ENCODE results near the gene CELF2.
A peak's percentile ranks its signal among the peaks of the same experiment; 100 is the strongest.

The CELF2 gene

GRCh38 chr10:11326913-11327616 is 309.4 kb downstream of the CELF2 start:
- Histone ChIP-seq H3K27me3 (ENCODE audit: insufficient read depth, low read length) (no peaks in the 10 kb centered on the region), H3K9me3 (ENCODE audit: insufficient read depth, low read depth, low read length) (no peaks in the 10 kb centered on the region), H3K9ac (ENCODE audit: low read depth, low read length) (no peak overlapping the region), H3K4me3 (ENCODE audit: low read length) (no peak overlapping the region), H3K4me1 (ENCODE audit: insufficient read depth, low read length) (peaks cover 18% of the 10 kb centered on the region; the same call in 1 of the 2 replicates), H3K27ac (ENCODE audit: low read length) (no peak overlapping the region), H3K36me3 (ENCODE audit: insufficient read depth, low read depth, low read length) (no peaks in the 10 kb centered on the region)

GRCh38 chr10:11328264-11329061 is 310.8 kb downstream of the CELF2 start:
- Histone ChIP-seq H3K36me3 (ENCODE audit: insufficient read depth, low read depth, low read length) (no peaks in the 10 kb centered on the region), H3K27ac (ENCODE audit: low read length) (no peak overlapping the region), H3K4me1 (ENCODE audit: insufficient read depth, low read length) (peaks cover 18% of the 10 kb centered on the region; the same call in 1 of the 2 replicates), H3K9me3 (ENCODE audit: insufficient read depth, low read depth, low read length) (no peaks in the 10 kb centered on the region), H3K27me3 (ENCODE audit: insufficient read depth, low read length) (no peaks in the 10 kb centered on the region), H3K4me3 (ENCODE audit: low read length) (no peak overlapping the region), H3K9ac (ENCODE audit: low read depth, low read length) (no peak overlapping the region)

GRCh38 chr10:11329062-11329673 is 311.5 kb downstream of the CELF2 start:
- H3K9ac ChIP-seq (ENCODE audit: low read depth, low read length) = no peak overlapping the region
- no peaks in the 10 kb centered on the region for H3K27me3 ChIP-seq (ENCODE audit: insufficient read depth, low read length)
- H3K27ac ChIP-seq (ENCODE audit: low read length) = no peak overlapping the region
- H3K4me1 ChIP-seq (ENCODE audit: insufficient read depth, low read length) = peaks cover 18% of the 10 kb centered on the region; the same call in 1 of the 2 replicates
- H3K36me3 ChIP-seq (ENCODE audit: insufficient read depth, low read depth, low read length) = no peaks in the 10 kb centered on the region
- H3K4me3 ChIP-seq (ENCODE audit: low read length) = no peak overlapping the region
- no peaks in the 10 kb centered on the region for H3K9me3 ChIP-seq (ENCODE audit: insufficient read depth, low read depth, low read length)

- H3K9ac ChIP-seq (ENCODE audit: low read depth, low read length) = 0 out of 2 replicates have a peak overlapping the region, but pooled peaks have one; percentile 29
- no peaks in the 10 kb centered on the region for H3K9me3 ChIP-seq (ENCODE audit: insufficient read depth, low read depth, low read length)
- peaks cover 18% of the 10 kb centered on the region; the same call in 1 of the 2 replicates for H3K4me1 ChIP-seq (ENCODE audit: insufficient read depth, low read length)
- no peak overlapping the region for H3K27ac ChIP-seq (ENCODE audit: low read length)
- no peaks in the 10 kb centered on the region for H3K36me3 ChIP-seq (ENCODE audit: insufficient read depth, low read depth, low read length)
- no peaks in the 10 kb centered on the region for H3K27me3 ChIP-seq (ENCODE audit: insufficient read depth, low read length)
- peak overlapping the region; percentile 14; the same call in 1 of the 2 replicates for H3K4me3 ChIP-seq (ENCODE audit: low read length)
These were observed 312.8 kb downstream of the CELF2 start for GRCh38 chr10:11330383-11331045.

- Histone ChIP-seq H3K36me3 (ENCODE audit: insufficient read depth, low read depth, low read length) (no peaks in the 10 kb centered on the region), H3K4me3 (ENCODE audit: low read length) (no peak overlapping the region), H3K9ac (ENCODE audit: low read depth, low read length) (no peak overlapping the region), H3K27me3 (ENCODE audit: insufficient read depth, low read length) (no peaks in the 10 kb centered on the region), H3K4me1 (ENCODE audit: insufficient read depth, low read length) (peaks cover 18% of the 10 kb centered on the region; the same call in 1 of the 2 replicates), H3K27ac (ENCODE audit: low read length) (no peak overlapping the region), H3K9me3 (ENCODE audit: insufficient read depth, low read depth, low read length) (no peaks in the 10 kb centered on the region)
These were observed 313.4 kb downstream of the CELF2 start for GRCh38 chr10:11331046-11331577.

- no peak overlapping the region for H3K27ac ChIP-seq (ENCODE audit: low read length)
- H3K4me1 ChIP-seq (ENCODE audit: insufficient read depth, low read length) = peaks cover 18% of the 10 kb centered on the region; the same call in 1 of the 2 replicates
- H3K9me3 ChIP-seq (ENCODE audit: insufficient read depth, low read depth, low read length) = no peaks in the 10 kb centered on the region
- no peak overlapping the region for H3K4me3 ChIP-seq (ENCODE audit: low read length)
- no peaks in the 10 kb centered on the region for H3K36me3 ChIP-seq (ENCODE audit: insufficient read depth, low read depth, low read length)
- H3K9ac ChIP-seq (ENCODE audit: low read depth, low read length) = no peak overlapping the region
- no peaks in the 10 kb centered on the region for H3K27me3 ChIP-seq (ENCODE audit: insufficient read depth, low read length)
These were observed 314.1 kb downstream of the CELF2 start for GRCh38 chr10:11331726-11332125.

- Histone ChIP-seq H3K9ac (ENCODE audit: low read depth, low read length) (no peak overlapping the region), H3K27me3 (ENCODE audit: insufficient read depth, low read length) (no peaks in the 10 kb centered on the region), H3K9me3 (ENCODE audit: insufficient read depth, low read depth, low read length) (no peaks in the 10 kb centered on the region), H3K4me3 (ENCODE audit: low read length) (no peak overlapping the region), H3K27ac (ENCODE audit: low read length) (no peak overlapping the region), H3K4me1 (ENCODE audit: insufficient read depth, low read length) (peaks cover 26% of the 10 kb centered on the region; the same call in 1 of the 2 replicates), H3K36me3 (ENCODE audit: insufficient read depth, low read depth, low read length) (no peaks in the 10 kb centered on the region)
These were observed 315.2 kb downstream of the CELF2 start for GRCh38 chr10:11332846-11333245.

GRCh38 chr10:11334436-11334835 is 316.8 kb downstream of the CELF2 start:
- no peak overlapping the region for H3K4me3 ChIP-seq (ENCODE audit: low read length)

GRCh38 chr10:11335167-11335652 is 317.5 kb downstream of the CELF2 start:
- H3K9ac ChIP-seq (ENCODE audit: low read depth, low read length) = no peak overlapping the region
- H3K36me3 ChIP-seq (ENCODE audit: insufficient read depth, low read depth, low read length) = no peaks in the 10 kb centered on the region
- peaks cover 15% of the 10 kb centered on the region; the same call in 1 of the 2 replicates for H3K4me1 ChIP-seq (ENCODE audit: insufficient read depth, low read length)
- H3K27ac ChIP-seq (ENCODE audit: low read length) = no peak overlapping the region
- H3K4me3 ChIP-seq (ENCODE audit: low read length) = no peak overlapping the region
- no peaks in the 10 kb centered on the region for H3K9me3 ChIP-seq (ENCODE audit: insufficient read depth, low read depth, low read length)
- no peaks in the 10 kb centered on the region for H3K27me3 ChIP-seq (ENCODE audit: insufficient read depth, low read length)

More at GRCh38 chr10:11334436-11334835, 316.8 kb downstream of the CELF2 start:
- peaks cover 20% of the 10 kb centered on the region; the same call in 1 of the 2 replicates for H3K4me1 ChIP-seq (ENCODE audit: insufficient read depth, low read length)
- no peaks in the 10 kb centered on the region for H3K9me3 ChIP-seq (ENCODE audit: insufficient read depth, low read depth, low read length)
- H3K27ac ChIP-seq (ENCODE audit: low read length) = no peak overlapping the region
- H3K9ac ChIP-seq (ENCODE audit: low read depth, low read length) = no peak overlapping the region
- no peaks in the 10 kb centered on the region for H3K27me3 ChIP-seq (ENCODE audit: insufficient read depth, low read length)
- H3K36me3 ChIP-seq (ENCODE audit: insufficient read depth, low read depth, low read length) = no peaks in the 10 kb centered on the region

- Histone ChIP-seq H3K27me3 (ENCODE audit: insufficient read depth, low read length) (no peaks in the 10 kb centered on the region), H3K4me3 (ENCODE audit: low read length) (no peak overlapping the region), H3K36me3 (ENCODE audit: insufficient read depth, low read depth, low read length) (no peaks in the 10 kb centered on the region), H3K9me3 (ENCODE audit: insufficient read depth, low read depth, low read length) (no peaks in the 10 kb centered on the region), H3K4me1 (ENCODE audit: insufficient read depth, low read length) (peaks cover 10% of the 10 kb centered on the region; the same call in 1 of the 2 replicates), H3K9ac (ENCODE audit: low read depth, low read length) (no peak overlapping the region), H3K27ac (ENCODE audit: low read length) (no peak overlapping the region)
These were observed 318.3 kb downstream of the CELF2 start for GRCh38 chr10:11335881-11336430.
